GM23338 (cell line): Measurements from ENCODE around the gene ODAD2. TPM values are rescaled to one million over a fixed set of nuclear protein-coding genes. Genes with fewer than 3 reads are reported as not detected.

Source experiments
- ATAC-seq: fragments of 200-7000 bp; cut with Tn5 transposase; 3 replicates; pipeline ENCODE4 v1.9.1; 2020
- DNase-seq: peaks from one replicate; pipeline ENCODE4 v3.0.0-alpha.2; 2015; ENCODE audit warnings: low spot score
- H2AFZ ChIP-seq: fragments of 200-600 bp; sonication (generic); 2 replicates; pipeline ENCODE4 v1.8.0; 2016; ENCODE audit warnings: antibody characterized with exemption, mild to moderate bottlenecking, moderate library complexity
- H3F3A ChIP-seq: fragments of 200-600 bp; sonication (generic); replicated peaks from 2 replicates; pipeline ENCODE4 v1.8.0; 2017; ENCODE audit warnings: antibody characterized with exemption, mixed run types, low read depth
- H3K27ac ChIP-seq: fragments of 200-600 bp; sonication (generic); 2 replicates; pipeline ENCODE4 v1.6.1; 2016; ENCODE audit warnings: low read depth
- H3K27me3 ChIP-seq: fragments of 200-600 bp; sonication (generic); 2 replicates; pipeline ENCODE4 v1.8.0; 2016; ENCODE audit warnings: mild to moderate bottlenecking, mixed run types, moderate library complexity; ENCODE audit not compliant: insufficient read depth
- H3K36me3 ChIP-seq: fragments of 200-600 bp; sonication (generic); 2 replicates; pipeline ENCODE4 v1.8.0; 2016; ENCODE audit warnings: mild to moderate bottlenecking; ENCODE audit not compliant: insufficient read depth
- H3K4me1 ChIP-seq: fragments of 200-600 bp; sonication (generic); 2 replicates; pipeline ENCODE4 v1.8.0; 2016; ENCODE audit warnings: mild to moderate bottlenecking, moderate library complexity; ENCODE audit not compliant: insufficient read depth
- H3K4me2 ChIP-seq: fragments of 200-600 bp; sonication (generic); 2 replicates; pipeline ENCODE4 v1.7.1; 2017; ENCODE audit warnings: mixed run types
- H3K4me3 ChIP-seq: fragments of 200-600 bp; sonication (generic); 2 replicates; pipeline ENCODE4 v1.6.1; 2016; ENCODE audit warnings: mixed run types
- H3K79me2 ChIP-seq: fragments of 200-600 bp; sonication (generic); replicated peaks from 2 replicates; pipeline ENCODE4 v1.8.0; 2017; ENCODE audit warnings: mild to moderate bottlenecking; ENCODE audit not compliant: insufficient read depth
- H3K9me2 ChIP-seq: fragments of 200-600 bp; sonication (generic); 2 replicates; pipeline ENCODE4 v1.8.0; 2017; ENCODE audit not compliant: insufficient read depth
- H4K20me1 ChIP-seq: fragments of 200-600 bp; sonication (generic); replicated peaks from 2 replicates; pipeline ENCODE4 v1.8.0; 2017; ENCODE audit warnings: mild to moderate bottlenecking; ENCODE audit not compliant: insufficient read depth
- H3K27ac Mint-ChIP-seq: 2 replicates; pipeline ENCODE4 v1.8.0; 2020; ENCODE audit warnings: inconsistent platforms, mild to moderate bottlenecking, moderate library complexity, mixed read lengths
- H3K27me3 Mint-ChIP-seq: 3 replicates; pipeline ENCODE4 v1.8.0; 2022; ENCODE audit warnings: low read depth, mild to moderate bottlenecking, moderate library complexity, mixed read lengths, inconsistent platforms; ENCODE audit not compliant: insufficient read depth, poor library complexity
- H3K36me3 Mint-ChIP-seq: 3 replicates; pipeline ENCODE4 v1.8.0; 2021; ENCODE audit warnings: low read depth, mild to moderate bottlenecking, inconsistent platforms, moderate library complexity, mixed read lengths
- H3K4me1 Mint-ChIP-seq: 3 replicates; pipeline ENCODE4 v1.8.0; 2020; ENCODE audit warnings: mild to moderate bottlenecking, inconsistent platforms, mixed read lengths
- H3K4me3 Mint-ChIP-seq: 3 replicates; pipeline ENCODE4 v1.8.0; 2021; ENCODE audit warnings: moderate library complexity, mild to moderate bottlenecking, inconsistent platforms, mixed read lengths
- H3K9me3 Mint-ChIP-seq: 3 replicates; pipeline ENCODE4 v1.8.0; 2020; ENCODE audit warnings: moderate library complexity, mild to moderate bottlenecking, inconsistent platforms, mixed read lengths
- CREB1 ChIP-seq: fragments of 250-450 bp; sonication (Bioruptor Pico); IDR thresholded peaks from 2 replicates; pipeline ENCODE4 v1.5.0; 2020; ENCODE audit warnings: low read depth, mild to moderate bottlenecking, moderate library complexity
- EZH2 ChIP-seq: fragments of 200-600 bp; sonication (generic); IDR thresholded peaks from one replicate; pipeline ENCODE4 v1.8.0; 2017; ENCODE audit warnings: antibody characterized with exemption, mild to moderate bottlenecking, low read depth; ENCODE audit not compliant: unreplicated experiment
- EZH2phosphoT487 ChIP-seq: fragments of 200-600 bp; sonication (generic); IDR thresholded peaks from one replicate; pipeline ENCODE4 v1.8.1; 2018; ENCODE audit warnings: antibody characterized with exemption; ENCODE audit not compliant: unreplicated experiment
- JUNB ChIP-seq: IDR thresholded peaks from one replicate; pipeline ENCODE4 v1.6.1; 2016; ENCODE audit warnings: antibody characterized with exemption; ENCODE audit not compliant: unreplicated experiment
- NANOG ChIP-seq: IDR thresholded peaks from 2 replicates; pipeline ENCODE4 v1.6.1; 2016; ENCODE audit warnings: antibody characterized with exemption, borderline replicate concordance
- POLR2AphosphoS5 ChIP-seq: IDR thresholded peaks from 2 replicates; pipeline ENCODE4 v1.6.1; 2016; ENCODE audit warnings: antibody characterized with exemption, low read depth
- STAT1 ChIP-seq: IDR thresholded peaks from one replicate; pipeline ENCODE4 v1.6.1; 2016; ENCODE audit warnings: antibody characterized with exemption; ENCODE audit not compliant: unreplicated experiment
- ZNF114 ChIP-seq: fragments of 250-450 bp; sonication (Bioruptor Pico); IDR thresholded peaks from 2 replicates; pipeline ENCODE4 v1.5.0; 2020; ENCODE audit warnings: mild to moderate bottlenecking, moderate library complexity
- ZNF331 ChIP-seq: fragments of 250-450 bp; sonication (Bioruptor Pico); IDR thresholded peaks from 2 replicates; pipeline ENCODE4 v1.5.0; 2020; ENCODE audit warnings: low read depth, mild to moderate bottlenecking, moderate library complexity
- polyA plus RNA-seq: library from polyadenylated mRNA; unstranded; fragments of >200 nt; fragmentation: Nextera tagmentation; extraction: Ambion mirVana; gene quantifications from 2 replicates; pipeline ENCODE4 v1.2.1, GENCODE V29; 2016
- total RNA-seq: library from RNA; depleted of rRNA; stranded (reverse); fragments of >200 nt; shearing (Covaris generic); gene quantifications from 2 replicates; pipeline ENCODE4 v1.2.3, GENCODE V29; 2014
- TF ChIP-seq, protein P1 (sequence below): IDR thresholded peaks from one replicate; pipeline ENCODE4 v1.6.1; 2018; ENCODE audit warnings: antibody characterized with exemption; ENCODE audit not compliant: unreplicated experiment
- TF ChIP-seq, protein P2 (sequence below), 2 experiments: fragments of 200-600 bp in 1 of 2; sonication (generic) in 1 of 2; conservative IDR thresholded peaks; 2 replicates each; pipeline versions ENCODE4 v1.5.1 to v1.6.1; 2016 to 2017; ENCODE audit warnings: antibody characterized with exemption in 2 of 2, low read depth in 2 of 2, mild to moderate bottlenecking in 2 of 2, moderate library complexity in 1 of 2
- TF ChIP-seq, protein P3 (sequence below): fragments of 250-450 bp; sonication (Bioruptor Pico); IDR thresholded peaks from 2 replicates; pipeline ENCODE4 v1.5.0; 2020; ENCODE audit warnings: mild to moderate bottlenecking, moderate library complexity
- TF ChIP-seq, protein P4 (sequence below): IDR thresholded peaks from 2 replicates; pipeline ENCODE4 v1.6.1; 2016; ENCODE audit warnings: antibody characterized with exemption

The ODAD2 gene
- total and polyA plus RNA-seq, 2 experiments from 2014 or later, result 2.1 to 3.4 TPM

DNA sequence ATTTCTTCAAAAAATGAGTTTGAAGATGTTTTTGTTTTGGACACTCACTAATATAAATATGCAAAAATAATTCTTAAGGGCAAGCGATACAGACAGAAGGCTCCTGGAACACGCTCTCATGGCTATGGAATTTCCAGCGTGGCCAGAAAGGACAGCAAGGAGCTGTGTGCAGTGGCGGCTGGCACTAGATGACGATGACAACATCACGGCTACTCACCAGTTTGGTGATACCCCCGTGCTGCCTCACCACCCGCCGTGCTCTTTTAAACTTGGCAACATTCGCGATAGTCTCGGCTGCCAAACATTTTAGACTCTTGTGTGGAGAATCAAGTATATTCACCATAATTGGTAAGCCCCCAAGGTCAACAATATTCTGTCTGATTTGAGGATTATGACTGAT, 54.9 kb downstream of the ODAD2 start:
- Histone ChIP-seq H3K4me1 (no peaks in the 10 kb centered on the region), H3F3A (no peaks in the 10 kb centered on the region), H4K20me1 (no peaks in the 10 kb centered on the region), H3K36me3 (no peaks in the 10 kb centered on the region), H3K27ac (no peak overlapping the region), H3K79me2 (no peaks in the 10 kb centered on the region), H3K9me2 (no peaks in the 10 kb centered on the region), H3K4me2 (no peak overlapping the region), H2AFZ (no peak overlapping the region), H3K27me3 (no peaks in the 10 kb centered on the region), H3K4me3 (no peak overlapping the region)
- no peaks in the 10 kb centered on the region for H3K4me1 Mint-ChIP-seq
- no peaks in the 10 kb centered on the region for H3K9me3 Mint-ChIP-seq
- no peaks in the 10 kb centered on the region for H3K27me3 Mint-ChIP-seq
- H3K36me3 Mint-ChIP-seq, result no peaks in the 10 kb centered on the region
- H3K4me3 Mint-ChIP-seq, result no peak overlapping the region
- TF ChIP-seq POLR2AphosphoS5 (no peak), EZH2 (no peak), STAT1 (no peak), JUNB (no peak), ZNF331 (CRISPR knock-in tag) (no peak), CREB1 (no peak), NANOG (no peak), ZNF114 (CRISPR knock-in tag) (no peak), EZH2phosphoT487 (no peak)
- TF ChIP-seq, protein P1, sequence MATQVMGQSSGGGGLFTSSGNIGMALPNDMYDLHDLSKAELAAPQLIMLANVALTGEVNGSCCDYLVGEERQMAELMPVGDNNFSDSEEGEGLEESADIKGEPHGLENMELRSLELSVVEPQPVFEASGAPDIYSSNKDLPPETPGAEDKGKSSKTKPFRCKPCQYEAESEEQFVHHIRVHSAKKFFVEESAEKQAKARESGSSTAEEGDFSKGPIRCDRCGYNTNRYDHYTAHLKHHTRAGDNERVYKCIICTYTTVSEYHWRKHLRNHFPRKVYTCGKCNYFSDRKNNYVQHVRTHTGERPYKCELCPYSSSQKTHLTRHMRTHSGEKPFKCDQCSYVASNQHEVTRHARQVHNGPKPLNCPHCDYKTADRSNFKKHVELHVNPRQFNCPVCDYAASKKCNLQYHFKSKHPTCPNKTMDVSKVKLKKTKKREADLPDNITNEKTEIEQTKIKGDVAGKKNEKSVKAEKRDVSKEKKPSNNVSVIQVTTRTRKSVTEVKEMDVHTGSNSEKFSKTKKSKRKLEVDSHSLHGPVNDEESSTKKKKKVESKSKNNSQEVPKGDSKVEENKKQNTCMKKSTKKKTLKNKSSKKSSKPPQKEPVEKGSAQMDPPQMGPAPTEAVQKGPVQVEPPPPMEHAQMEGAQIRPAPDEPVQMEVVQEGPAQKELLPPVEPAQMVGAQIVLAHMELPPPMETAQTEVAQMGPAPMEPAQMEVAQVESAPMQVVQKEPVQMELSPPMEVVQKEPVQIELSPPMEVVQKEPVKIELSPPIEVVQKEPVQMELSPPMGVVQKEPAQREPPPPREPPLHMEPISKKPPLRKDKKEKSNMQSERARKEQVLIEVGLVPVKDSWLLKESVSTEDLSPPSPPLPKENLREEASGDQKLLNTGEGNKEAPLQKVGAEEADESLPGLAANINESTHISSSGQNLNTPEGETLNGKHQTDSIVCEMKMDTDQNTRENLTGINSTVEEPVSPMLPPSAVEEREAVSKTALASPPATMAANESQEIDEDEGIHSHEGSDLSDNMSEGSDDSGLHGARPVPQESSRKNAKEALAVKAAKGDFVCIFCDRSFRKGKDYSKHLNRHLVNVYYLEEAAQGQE, result no peak
- TF ChIP-seq, protein P2, sequence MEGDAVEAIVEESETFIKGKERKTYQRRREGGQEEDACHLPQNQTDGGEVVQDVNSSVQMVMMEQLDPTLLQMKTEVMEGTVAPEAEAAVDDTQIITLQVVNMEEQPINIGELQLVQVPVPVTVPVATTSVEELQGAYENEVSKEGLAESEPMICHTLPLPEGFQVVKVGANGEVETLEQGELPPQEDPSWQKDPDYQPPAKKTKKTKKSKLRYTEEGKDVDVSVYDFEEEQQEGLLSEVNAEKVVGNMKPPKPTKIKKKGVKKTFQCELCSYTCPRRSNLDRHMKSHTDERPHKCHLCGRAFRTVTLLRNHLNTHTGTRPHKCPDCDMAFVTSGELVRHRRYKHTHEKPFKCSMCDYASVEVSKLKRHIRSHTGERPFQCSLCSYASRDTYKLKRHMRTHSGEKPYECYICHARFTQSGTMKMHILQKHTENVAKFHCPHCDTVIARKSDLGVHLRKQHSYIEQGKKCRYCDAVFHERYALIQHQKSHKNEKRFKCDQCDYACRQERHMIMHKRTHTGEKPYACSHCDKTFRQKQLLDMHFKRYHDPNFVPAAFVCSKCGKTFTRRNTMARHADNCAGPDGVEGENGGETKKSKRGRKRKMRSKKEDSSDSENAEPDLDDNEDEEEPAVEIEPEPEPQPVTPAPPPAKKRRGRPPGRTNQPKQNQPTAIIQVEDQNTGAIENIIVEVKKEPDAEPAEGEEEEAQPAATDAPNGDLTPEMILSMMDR (conservative IDR thresholded peaks at IDR 0.05; ENCODE audit: low read depth in 2 of 2), result no peak
- TF ChIP-seq, protein P3, sequence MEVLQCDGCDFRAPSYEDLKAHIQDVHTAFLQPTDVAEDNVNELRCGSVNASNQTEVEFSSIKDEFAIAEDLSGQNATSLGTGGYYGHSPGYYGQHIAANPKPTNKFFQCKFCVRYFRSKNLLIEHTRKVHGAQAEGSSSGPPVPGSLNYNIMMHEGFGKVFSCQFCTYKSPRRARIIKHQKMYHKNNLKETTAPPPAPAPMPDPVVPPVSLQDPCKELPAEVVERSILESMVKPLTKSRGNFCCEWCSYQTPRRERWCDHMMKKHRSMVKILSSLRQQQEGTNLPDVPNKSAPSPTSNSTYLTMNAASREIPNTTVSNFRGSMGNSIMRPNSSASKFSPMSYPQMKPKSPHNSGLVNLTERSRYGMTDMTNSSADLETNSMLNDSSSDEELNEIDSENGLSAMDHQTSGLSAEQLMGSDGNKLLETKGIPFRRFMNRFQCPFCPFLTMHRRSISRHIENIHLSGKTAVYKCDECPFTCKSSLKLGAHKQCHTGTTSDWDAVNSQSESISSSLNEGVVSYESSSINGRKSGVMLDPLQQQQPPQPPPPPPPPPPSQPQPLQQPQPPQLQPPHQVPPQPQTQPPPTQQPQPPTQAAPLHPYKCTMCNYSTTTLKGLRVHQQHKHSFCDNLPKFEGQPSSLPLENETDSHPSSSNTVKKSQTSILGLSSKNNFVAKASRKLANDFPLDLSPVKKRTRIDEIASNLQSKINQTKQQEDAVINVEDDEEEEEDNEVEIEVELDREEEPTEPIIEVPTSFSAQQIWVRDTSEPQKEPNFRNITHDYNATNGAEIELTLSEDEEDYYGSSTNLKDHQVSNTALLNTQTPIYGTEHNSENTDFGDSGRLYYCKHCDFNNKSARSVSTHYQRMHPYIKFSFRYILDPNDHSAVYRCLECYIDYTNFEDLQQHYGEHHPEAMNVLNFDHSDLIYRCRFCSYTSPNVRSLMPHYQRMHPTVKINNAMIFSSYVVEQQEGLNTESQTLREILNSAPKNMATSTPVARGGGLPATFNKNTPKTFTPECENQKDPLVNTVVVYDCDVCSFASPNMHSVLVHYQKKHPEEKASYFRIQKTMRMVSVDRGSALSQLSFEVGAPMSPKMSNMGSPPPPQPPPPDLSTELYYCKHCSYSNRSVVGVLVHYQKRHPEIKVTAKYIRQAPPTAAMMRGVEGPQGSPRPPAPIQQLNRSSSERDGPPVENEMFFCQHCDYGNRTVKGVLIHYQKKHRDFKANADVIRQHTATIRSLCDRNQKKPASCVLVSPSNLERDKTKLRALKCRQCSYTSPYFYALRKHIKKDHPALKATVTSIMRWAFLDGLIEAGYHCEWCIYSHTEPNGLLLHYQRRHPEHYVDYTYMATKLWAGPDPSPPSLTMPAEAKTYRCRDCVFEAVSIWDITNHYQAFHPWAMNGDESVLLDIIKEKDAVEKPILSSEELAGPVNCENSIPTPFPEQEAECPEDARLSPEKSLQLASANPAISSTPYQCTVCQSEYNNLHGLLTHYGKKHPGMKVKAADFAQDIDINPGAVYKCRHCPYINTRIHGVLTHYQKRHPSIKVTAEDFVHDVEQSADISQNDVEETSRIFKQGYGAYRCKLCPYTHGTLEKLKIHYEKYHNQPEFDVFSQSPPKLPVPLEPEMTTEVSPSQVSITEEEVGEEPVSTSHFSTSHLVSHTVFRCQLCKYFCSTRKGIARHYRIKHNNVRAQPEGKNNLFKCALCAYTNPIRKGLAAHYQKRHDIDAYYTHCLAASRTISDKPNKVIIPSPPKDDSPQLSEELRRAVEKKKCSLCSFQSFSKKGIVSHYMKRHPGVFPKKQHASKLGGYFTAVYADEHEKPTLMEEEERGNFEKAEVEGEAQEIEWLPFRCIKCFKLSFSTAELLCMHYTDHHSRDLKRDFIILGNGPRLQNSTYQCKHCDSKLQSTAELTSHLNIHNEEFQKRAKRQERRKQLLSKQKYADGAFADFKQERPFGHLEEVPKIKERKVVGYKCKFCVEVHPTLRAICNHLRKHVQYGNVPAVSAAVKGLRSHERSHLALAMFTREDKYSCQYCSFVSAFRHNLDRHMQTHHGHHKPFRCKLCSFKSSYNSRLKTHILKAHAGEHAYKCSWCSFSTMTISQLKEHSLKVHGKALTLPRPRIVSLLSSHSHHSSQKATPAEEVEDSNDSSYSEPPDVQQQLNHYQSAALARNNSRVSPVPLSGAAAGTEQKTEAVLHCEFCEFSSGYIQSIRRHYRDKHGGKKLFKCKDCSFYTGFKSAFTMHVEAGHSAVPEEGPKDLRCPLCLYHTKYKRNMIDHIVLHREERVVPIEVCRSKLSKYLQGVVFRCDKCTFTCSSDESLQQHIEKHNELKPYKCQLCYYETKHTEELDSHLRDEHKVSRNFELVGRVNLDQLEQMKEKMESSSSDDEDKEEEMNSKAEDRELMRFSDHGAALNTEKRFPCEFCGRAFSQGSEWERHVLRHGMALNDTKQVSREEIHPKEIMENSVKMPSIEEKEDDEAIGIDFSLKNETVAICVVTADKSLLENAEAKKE, result no peak
- TF ChIP-seq, protein P4, sequence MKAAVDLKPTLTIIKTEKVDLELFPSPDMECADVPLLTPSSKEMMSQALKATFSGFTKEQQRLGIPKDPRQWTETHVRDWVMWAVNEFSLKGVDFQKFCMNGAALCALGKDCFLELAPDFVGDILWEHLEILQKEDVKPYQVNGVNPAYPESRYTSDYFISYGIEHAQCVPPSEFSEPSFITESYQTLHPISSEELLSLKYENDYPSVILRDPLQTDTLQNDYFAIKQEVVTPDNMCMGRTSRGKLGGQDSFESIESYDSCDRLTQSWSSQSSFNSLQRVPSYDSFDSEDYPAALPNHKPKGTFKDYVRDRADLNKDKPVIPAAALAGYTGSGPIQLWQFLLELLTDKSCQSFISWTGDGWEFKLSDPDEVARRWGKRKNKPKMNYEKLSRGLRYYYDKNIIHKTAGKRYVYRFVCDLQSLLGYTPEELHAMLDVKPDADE, result no peak
- no peak for DNase-seq
- no peak overlapping the region for H3K27ac Mint-ChIP-seq
- no peak for ATAC-seq
